CD8-positive, alpha-beta memory T cell (primary cell): ENCODE measurements around the gene WNT7B. TPM values are rescaled to one million over a fixed set of nuclear protein-coding genes. Genes with fewer than 3 reads are reported as not detected.
A peak's percentile ranks its signal among the peaks of the same experiment; 100 is the strongest.

Experiments
- CTCF ChIA-PET: fragments of 350-600 bp; sonication (Branson Sonifier 250); formaldehyde crosslinking; loops from one replicate; lab custom pipeline; 2021; ENCODE audit warnings: antibody characterized with exemption; lab: Charles Lee
- POLR2A ChIA-PET: fragments of 350-600 bp; sonication (Branson Sonifier 250); formaldehyde crosslinking; loops from one replicate; lab custom pipeline; 2021; ENCODE audit warnings: antibody characterized with exemption; lab: Charles Lee
- DNase-seq, 5 donors: peaks; one replicate each; pipeline versions ENCODE4 v3.0.0 to v3.0.0-alpha.2; 2020 to 2022; ENCODE audit warnings: mixed read lengths in 1 of 5
- H3K27ac ChIP-seq: one replicate; pipeline ENCODE4 v1.7.0; 2013; ENCODE audit warnings: low read depth, mild to moderate bottlenecking, low read length, moderate library complexity
- H3K27me3 ChIP-seq: 2 replicates; pipeline ENCODE4 v1.7.0; 2013; ENCODE audit warnings: low read length, mild to moderate bottlenecking; ENCODE audit not compliant: insufficient read depth, poor library complexity, severe bottlenecking
- H3K36me3 ChIP-seq: 2 replicates; pipeline ENCODE4 v1.7.0; 2013; ENCODE audit warnings: mild to moderate bottlenecking, low read length, moderate library complexity; ENCODE audit not compliant: insufficient read depth
- H3K4me1 ChIP-seq: 2 replicates; pipeline ENCODE4 v1.7.0; 2013; ENCODE audit warnings: mild to moderate bottlenecking, low read length, moderate library complexity; ENCODE audit not compliant: insufficient read depth
- H3K4me3 ChIP-seq: 2 replicates; pipeline ENCODE4 v1.7.0; 2013; ENCODE audit warnings: mild to moderate bottlenecking, low read length
- H3K9me3 ChIP-seq: 2 replicates; pipeline ENCODE4 v1.7.0; 2013; ENCODE audit warnings: mild to moderate bottlenecking, low read length
- H3K27ac Mint-ChIP-seq, 8 donors: one replicate each; pipeline ENCODE4 v1.8.0; 2020 to 2021; ENCODE audit warnings: mixed read lengths in 8 of 8, mild to moderate bottlenecking in 6 of 8, inconsistent platforms in 3 of 8, moderate library complexity in 3 of 8
- H3K27me3 Mint-ChIP-seq, 2 donors: one replicate each; pipeline ENCODE4 v1.8.0; 2020 to 2021; ENCODE audit warnings: mixed read lengths in 2 of 2, mild to moderate bottlenecking in 1 of 2, moderate library complexity in 1 of 2
- H3K36me3 Mint-ChIP-seq, 3 donors: one replicate each; pipeline ENCODE4 v1.8.0; 2020 to 2021; ENCODE audit warnings: mixed read lengths in 3 of 3, inconsistent platforms in 1 of 3, mild to moderate bottlenecking in 1 of 3
- H3K4me1 Mint-ChIP-seq, 3 donors: one replicate each; pipeline ENCODE4 v1.8.0; 2020 to 2021; ENCODE audit warnings: mixed read lengths in 3 of 3, inconsistent platforms in 1 of 3, mild to moderate bottlenecking in 1 of 3
- H3K4me3 Mint-ChIP-seq, 7 donors: one replicate each; pipeline ENCODE4 v1.8.0; 2020 to 2021; ENCODE audit warnings: mixed read lengths in 7 of 7, mild to moderate bottlenecking in 6 of 7, moderate library complexity in 4 of 7, inconsistent platforms in 2 of 7
- H3K9me3 Mint-ChIP-seq, 5 donors: one replicate each; pipeline ENCODE4 v1.8.0; 2020 to 2022; ENCODE audit warnings: mixed read lengths in 5 of 5, mild to moderate bottlenecking in 3 of 5, moderate library complexity in 2 of 5, inconsistent platforms in 1 of 5
- polyA plus RNA-seq: library from polyadenylated mRNA; unstranded; fragments of 300-500 nt; fragmentation: Illumina TruSeq; gene quantifications from one replicate; pipeline ENCODE4 v1.2.3, GENCODE V29; 2021
- total RNA-seq, 2 experiments: library from RNA; stranded (reverse); gene quantifications; one replicate each; pipeline ENCODE4 v1.2.3, GENCODE V29; 2021

WNT7B gene
- total and polyA plus RNA-seq, 3 experiments from 2014 or later: not detected

DNA sequence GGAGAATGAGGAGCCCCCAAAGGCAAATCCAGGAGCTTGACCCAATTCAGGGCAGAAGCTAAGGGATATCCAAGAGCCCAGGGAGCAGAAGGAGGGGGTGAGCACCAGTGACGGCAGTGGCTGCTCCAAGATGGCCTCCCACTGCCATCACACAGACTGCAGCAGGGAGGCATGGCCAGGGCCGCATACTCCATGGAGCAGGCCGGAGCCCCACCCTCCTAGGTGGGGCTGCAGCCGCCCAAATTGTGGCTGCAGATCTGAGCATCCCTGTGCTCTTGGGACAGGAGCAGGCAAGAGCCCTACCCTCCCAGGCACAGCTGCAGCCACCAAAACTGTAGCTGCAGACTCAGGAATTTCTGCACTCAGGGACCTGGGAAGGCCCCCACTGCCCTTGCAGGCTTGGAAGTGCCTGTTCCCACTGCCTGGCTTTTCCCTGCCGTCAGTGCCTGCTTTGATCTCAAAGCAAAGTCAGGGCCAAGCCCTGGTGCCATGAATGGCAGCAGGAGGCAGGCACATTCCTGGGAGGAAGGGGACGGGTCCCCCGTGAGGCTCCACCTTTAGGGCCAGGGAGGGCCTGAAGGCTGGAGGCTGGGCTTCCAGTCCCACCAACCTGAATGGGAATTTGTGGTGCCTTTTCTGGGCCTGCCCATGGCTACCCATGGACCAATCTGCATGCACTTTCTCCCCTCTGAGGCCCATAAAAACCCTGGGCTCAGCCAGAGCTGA lies 10.3 kb upstream of the WNT7B start:
- H3K36me3 ChIP-seq: no peaks in the 10 kb centered on the region
- Mint-ChIP-seq H3K4me1 (no peaks in the 10 kb centered on the region), H3K4me3 (no peak overlapping the region), H3K36me3 (no peaks in the 10 kb centered on the region), H3K27ac (no peak overlapping the region), H3K9me3 (peaks cover 0 to 3% (median 0%) of the 10 kb centered on the region in 5 donors), H3K27me3 (peaks cover 8% of the 10 kb centered on the region in 2 donors)
- H3K27me3 ChIP-seq: no peaks in the 10 kb centered on the region
- ChIA-PET CTCF (interaction anchor here (3.3 kb wide), 1 partner anchor 19 kb away, joined by 9 read pairs; no protein-coding TSS in a partner anchor), POLR2A (no interaction called here)
- no peak for DNase-seq
- H3K4me1 ChIP-seq: no peaks in the 10 kb centered on the region
- no peaks in the 10 kb centered on the region for H3K9me3 ChIP-seq
- no peak overlapping the region for H3K27ac ChIP-seq
- no peak overlapping the region for H3K4me3 ChIP-seq

DNA sequence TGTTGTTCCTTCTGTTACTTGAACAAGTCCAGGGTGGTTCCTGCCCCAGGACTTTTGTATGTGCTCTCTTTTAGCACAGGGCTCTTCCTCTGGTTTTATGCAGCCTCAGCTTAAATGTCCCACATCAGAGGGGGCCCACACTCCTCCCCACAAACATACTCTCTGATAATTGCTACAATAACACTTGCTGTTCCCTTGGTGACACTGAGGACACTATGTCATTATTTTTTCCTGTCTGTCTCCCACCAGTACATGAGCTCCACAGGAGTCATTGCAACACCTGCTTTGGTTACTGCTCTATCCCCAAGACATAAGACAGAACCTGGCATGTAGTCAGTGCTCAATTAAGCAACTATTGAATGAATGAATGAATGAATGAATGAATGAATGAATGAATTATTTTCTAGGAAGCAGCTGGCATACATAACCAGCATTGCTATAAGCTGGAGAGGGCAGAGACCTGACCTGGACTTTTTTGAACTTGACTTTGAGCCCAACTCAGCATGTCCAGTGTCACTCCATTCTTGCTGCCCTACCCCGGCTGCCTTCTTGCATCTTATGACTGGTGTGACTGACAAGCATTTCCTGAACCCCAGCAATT lies 7.5 kb upstream of the WNT7B start:
- H3K36me3 ChIP-seq: no peaks in the 10 kb centered on the region
- no peaks in the 10 kb centered on the region for H3K4me1 ChIP-seq
- H3K9me3 ChIP-seq: no peaks in the 10 kb centered on the region
- ChIA-PET POLR2A (no interaction called here), CTCF (interaction anchor here (0.7 to 2.5 kb wide), 3 partner anchors 10 to 137 kb away, joined by 3 to 7 read pairs (median 3); no protein-coding TSS in a partner anchor)
- H3K27me3 ChIP-seq: no peaks in the 10 kb centered on the region
- H3K27ac ChIP-seq: no peak overlapping the region
- H3K27me3 Mint-ChIP-seq: peaks cover 6 to 8% of the 10 kb centered on the region in 2 donors
- H3K36me3 Mint-ChIP-seq: no peaks in the 10 kb centered on the region
- no peak overlapping the region for H3K4me3 ChIP-seq
- no peaks in the 10 kb centered on the region for H3K4me1 Mint-ChIP-seq
- H3K27ac Mint-ChIP-seq: no peak overlapping the region
- DNase-seq: no peak
- H3K4me3 Mint-ChIP-seq: peak overlapping the region in 1 of 7 donors; percentile 69
- H3K9me3 Mint-ChIP-seq: peaks cover 0 to 3% (median 0%) of the 10 kb centered on the region in 5 donors

DNA sequence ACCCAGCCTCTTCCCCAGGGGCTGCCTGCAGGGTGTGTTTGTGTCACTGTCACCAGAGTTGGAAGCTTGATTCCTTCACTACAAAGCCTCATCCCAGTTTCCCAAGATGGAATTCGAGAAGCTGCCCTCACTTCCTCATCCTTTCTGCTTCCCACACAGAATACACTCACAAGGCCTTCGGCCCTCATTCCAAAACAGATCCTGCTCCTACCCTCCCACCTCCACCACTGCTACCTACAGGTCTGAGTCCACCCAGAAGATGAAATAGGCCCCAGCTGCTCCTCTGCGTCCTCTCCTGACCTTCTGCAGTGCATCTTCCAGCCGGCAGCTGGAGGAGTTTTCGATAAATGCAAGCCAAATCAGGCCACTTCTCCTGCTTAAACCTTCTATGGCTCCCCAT lies 6.8 kb upstream of the WNT7B start:
- POLR2A ChIA-PET: interaction anchor here (0.5 kb wide), 1 partner anchor 456 kb away, joined by 4 read pairs; no protein-coding TSS in a partner anchor

DNA sequence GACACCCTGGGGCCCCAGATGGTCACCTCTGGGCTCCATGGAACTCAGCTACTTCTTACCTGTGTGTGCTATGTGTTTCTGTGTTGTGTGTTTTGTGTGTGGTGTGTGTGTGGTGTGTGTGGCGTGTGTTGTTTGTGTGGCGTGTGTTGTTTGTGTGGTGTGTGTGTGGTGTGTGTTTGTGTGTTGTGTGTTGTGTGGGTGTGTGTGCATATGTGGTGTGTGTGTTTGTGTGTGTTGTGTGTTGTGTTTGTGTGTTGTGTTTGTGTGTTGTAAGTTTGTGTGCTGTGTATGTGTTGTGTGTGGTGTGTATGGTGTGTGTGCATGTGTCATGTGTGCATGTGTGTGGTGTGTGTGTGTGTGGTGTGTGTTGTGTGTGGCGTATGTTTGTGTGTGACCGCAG lies 3.8 kb upstream of the WNT7B start:
- no peak overlapping the region for H3K27ac Mint-ChIP-seq
- H3K4me3 Mint-ChIP-seq: no peak overlapping the region
- Histone ChIP-seq H3K4me3 (no peak overlapping the region), H3K4me1 (peaks cover 8% of the 10 kb centered on the region), H3K9me3 (no peaks in the 10 kb centered on the region), H3K27me3 (peaks cover 11% of the 10 kb centered on the region), H3K27ac (no peak overlapping the region), H3K36me3 (no peaks in the 10 kb centered on the region)
- ChIA-PET CTCF (no interaction called here), POLR2A (no interaction called here)
- H3K4me1 Mint-ChIP-seq: peaks cover 0 to 10% (median 6%) of the 10 kb centered on the region in 3 donors
- H3K9me3 Mint-ChIP-seq: peaks cover 0 to 1% (median 0%) of the 10 kb centered on the region in 5 donors
- no peak for DNase-seq
- H3K27me3 Mint-ChIP-seq: peaks cover 9 to 13% of the 10 kb centered on the region in 2 donors
- H3K36me3 Mint-ChIP-seq: no peaks in the 10 kb centered on the region

More for the DNA sequence above, 6.8 kb upstream of the WNT7B start:
- H3K4me3 Mint-ChIP-seq: no peak overlapping the region
- H3K36me3 Mint-ChIP-seq: no peaks in the 10 kb centered on the region
- Histone ChIP-seq H3K27me3 (no peaks in the 10 kb centered on the region), H3K4me1 (no peaks in the 10 kb centered on the region), H3K4me3 (no peak overlapping the region), H3K9me3 (no peaks in the 10 kb centered on the region), H3K36me3 (no peaks in the 10 kb centered on the region), H3K27ac (no peak overlapping the region)
- CTCF ChIA-PET: interaction anchor here (1.1 to 2.5 kb wide), 2 partner anchors 11 to 22 kb away, joined by 3 to 7 read pairs; no protein-coding TSS in a partner anchor
- H3K4me1 Mint-ChIP-seq: no peaks in the 10 kb centered on the region
- peaks cover 6 to 8% of the 10 kb centered on the region in 2 donors for H3K27me3 Mint-ChIP-seq
- no peak overlapping the region for H3K27ac Mint-ChIP-seq
- DNase-seq: no peak
- peaks cover 0 to 3% (median 0%) of the 10 kb centered on the region in 5 donors for H3K9me3 Mint-ChIP-seq

DNA sequence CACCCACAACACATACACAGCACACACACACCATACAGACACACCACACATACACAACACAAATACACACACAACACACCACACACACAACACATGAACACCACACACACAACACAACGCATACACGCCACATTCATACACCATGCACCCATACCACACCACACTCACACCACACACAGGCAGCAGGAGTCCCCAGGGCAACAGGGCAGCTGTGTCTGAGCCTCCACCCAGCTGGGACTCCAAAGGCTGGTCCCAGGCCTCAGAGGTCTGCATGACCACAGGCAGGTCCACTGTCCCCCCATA lies 3.3 kb upstream of the WNT7B start:
- no peak for DNase-seq
- H3K36me3 Mint-ChIP-seq: no peaks in the 10 kb centered on the region
- CTCF ChIA-PET: no interaction called here
- no peaks in the 10 kb centered on the region for H3K36me3 ChIP-seq
- peaks cover 9 to 13% of the 10 kb centered on the region in 2 donors for H3K27me3 Mint-ChIP-seq
- H3K27me3 ChIP-seq: peaks cover 14% of the 10 kb centered on the region
- H3K4me3 ChIP-seq: no peak overlapping the region
- H3K27ac ChIP-seq: no peak overlapping the region
- peaks cover 0 to 12% (median 7%) of the 10 kb centered on the region in 3 donors for H3K4me1 Mint-ChIP-seq
- no peaks in the 10 kb centered on the region for H3K9me3 ChIP-seq
- H3K4me3 Mint-ChIP-seq: no peak overlapping the region
- H3K9me3 Mint-ChIP-seq: peaks cover 0 to 1% (median 0%) of the 10 kb centered on the region in 5 donors
- no peak overlapping the region for H3K27ac Mint-ChIP-seq
- POLR2A ChIA-PET: no interaction called here
- H3K4me1 ChIP-seq: peaks cover 8% of the 10 kb centered on the region

DNA sequence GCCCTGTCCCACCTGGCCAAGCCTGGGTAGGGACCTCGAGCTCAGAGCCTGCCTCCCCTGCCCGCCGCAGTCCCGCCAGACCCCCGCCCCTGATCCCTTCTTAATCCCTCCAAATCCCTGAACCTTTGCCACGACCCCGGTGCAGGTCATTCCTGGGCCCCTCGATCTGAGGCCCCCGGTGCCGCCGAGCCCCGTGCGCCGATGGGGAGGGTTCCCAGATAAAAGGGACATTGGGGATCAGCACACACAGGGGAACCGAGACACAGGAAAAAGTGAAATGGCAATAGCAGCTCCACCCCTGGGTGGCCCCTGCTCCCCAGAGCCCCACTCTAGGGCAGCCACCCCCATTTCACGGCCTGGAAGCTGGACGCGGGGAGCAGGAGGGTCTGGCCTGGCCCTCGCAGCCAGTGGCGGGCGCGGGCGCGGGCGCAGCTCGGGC lies 1.3 kb upstream of the WNT7B start:
- Histone ChIP-seq H3K27ac (no peak overlapping the region), H3K4me3 (no peak overlapping the region), H3K4me1 (peaks cover 8% of the 10 kb centered on the region), H3K36me3 (no peaks in the 10 kb centered on the region), H3K9me3 (no peaks in the 10 kb centered on the region), H3K27me3 (peaks cover 30% of the 10 kb centered on the region)
- CTCF ChIA-PET: no interaction called here
- Mint-ChIP-seq H3K36me3 (no peaks in the 10 kb centered on the region), H3K4me1 (peaks cover 0 to 22% (median 15%) of the 10 kb centered on the region in 3 donors), H3K9me3 (no peaks in the 10 kb centered on the region), H3K27ac (no peak overlapping the region), H3K27me3 (peaks cover 21 to 28% of the 10 kb centered on the region in 2 donors), H3K4me3 (peak overlapping the region in 5 of 7 donors; percentile 29 to 68 (median 67))
- POLR2A ChIA-PET: no interaction called here
- DNase-seq: no peak

DNA sequence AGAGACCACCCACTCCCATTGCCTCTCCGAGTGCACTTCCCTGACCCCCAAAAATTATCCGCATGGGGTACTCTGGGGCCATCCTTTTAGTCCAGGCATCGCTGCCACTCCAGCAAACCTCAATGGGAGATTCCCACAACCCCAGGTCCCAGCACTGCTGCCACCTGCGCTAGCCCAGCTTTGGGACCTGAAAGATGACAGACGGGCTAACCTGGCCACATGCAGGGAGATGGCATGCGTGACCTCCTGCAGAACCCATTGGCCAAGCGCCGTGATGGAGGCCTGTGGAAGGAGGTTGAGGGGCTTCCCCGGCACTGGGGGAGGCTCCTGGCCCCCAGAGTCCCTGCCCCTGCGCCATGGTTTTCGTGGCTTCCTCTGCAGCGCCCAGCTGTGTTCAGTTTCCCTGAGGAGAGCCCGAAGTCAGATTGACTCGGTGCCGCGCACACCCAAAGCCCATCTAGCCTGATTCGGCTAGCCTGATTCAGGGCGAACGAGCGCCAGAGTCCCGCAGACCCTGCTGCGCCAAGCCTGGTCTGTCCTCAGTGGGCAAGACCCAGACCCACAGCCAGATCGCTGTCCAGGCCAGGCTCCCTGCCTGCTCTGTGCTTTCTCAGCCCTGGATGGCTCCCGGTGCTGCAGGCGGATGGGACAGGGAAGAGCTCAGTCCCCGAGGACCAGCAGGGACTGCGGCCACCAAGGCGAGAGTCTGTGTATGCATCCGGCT lies 751 bp upstream of the WNT7B start:
- H3K36me3 Mint-ChIP-seq: no peaks in the 10 kb centered on the region
- no peak overlapping the region for H3K27ac Mint-ChIP-seq
- no peaks in the 10 kb centered on the region for H3K36me3 ChIP-seq
- H3K27me3 Mint-ChIP-seq: peaks cover 27 to 33% of the 10 kb centered on the region in 2 donors
- ChIA-PET CTCF (no interaction called here), POLR2A (no interaction called here)
- no peaks in the 10 kb centered on the region for H3K9me3 Mint-ChIP-seq
- peak overlapping the region; percentile 50 to 68 (median 66) for H3K4me3 Mint-ChIP-seq
- no peaks in the 10 kb centered on the region for H3K9me3 ChIP-seq
- peaks cover 0 to 22% (median 15%) of the 10 kb centered on the region in 3 donors for H3K4me1 Mint-ChIP-seq
- DNase-seq: no peak
- peaks cover 8% of the 10 kb centered on the region for H3K4me1 ChIP-seq
- H3K4me3 ChIP-seq: no peak overlapping the region
- no peak overlapping the region for H3K27ac ChIP-seq
- peaks cover 30% of the 10 kb centered on the region for H3K27me3 ChIP-seq
